ENCODE measurements around the gene TRPM5.

DNA sequence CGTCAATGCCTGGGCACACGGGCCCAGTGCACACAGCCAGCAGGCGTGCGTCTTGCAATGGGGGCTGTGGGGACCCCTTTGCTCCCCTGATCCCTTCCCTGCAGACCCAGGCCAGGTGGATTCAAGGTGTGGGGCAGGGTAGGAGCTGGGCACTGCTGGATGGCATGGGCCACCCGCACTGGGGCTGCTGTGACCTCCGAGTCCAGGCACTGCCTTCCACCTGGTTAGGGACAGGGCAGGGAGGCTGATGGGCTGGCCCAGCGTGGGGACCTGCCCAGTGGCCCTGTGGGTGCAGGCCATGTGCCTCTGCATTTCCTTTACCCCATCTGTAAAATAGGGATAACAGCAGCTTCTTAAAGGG is 23.4 kb upstream of the TRPM5 start:
- TF ChIP-seq CTCF (IDR thresholded peaks at IDR 0.05), result no peak
- no peak for TF ChIP-seq POLR2A (IDR thresholded peaks at IDR 0.05)
- TF ChIP-seq EP300 (IDR thresholded peaks at IDR 0.05), result no peak

Data from stomach (tissue), 4 donors.